ENCODE results near the gene RNPEPL1.

The RNPEPL1 gene

DNA sequence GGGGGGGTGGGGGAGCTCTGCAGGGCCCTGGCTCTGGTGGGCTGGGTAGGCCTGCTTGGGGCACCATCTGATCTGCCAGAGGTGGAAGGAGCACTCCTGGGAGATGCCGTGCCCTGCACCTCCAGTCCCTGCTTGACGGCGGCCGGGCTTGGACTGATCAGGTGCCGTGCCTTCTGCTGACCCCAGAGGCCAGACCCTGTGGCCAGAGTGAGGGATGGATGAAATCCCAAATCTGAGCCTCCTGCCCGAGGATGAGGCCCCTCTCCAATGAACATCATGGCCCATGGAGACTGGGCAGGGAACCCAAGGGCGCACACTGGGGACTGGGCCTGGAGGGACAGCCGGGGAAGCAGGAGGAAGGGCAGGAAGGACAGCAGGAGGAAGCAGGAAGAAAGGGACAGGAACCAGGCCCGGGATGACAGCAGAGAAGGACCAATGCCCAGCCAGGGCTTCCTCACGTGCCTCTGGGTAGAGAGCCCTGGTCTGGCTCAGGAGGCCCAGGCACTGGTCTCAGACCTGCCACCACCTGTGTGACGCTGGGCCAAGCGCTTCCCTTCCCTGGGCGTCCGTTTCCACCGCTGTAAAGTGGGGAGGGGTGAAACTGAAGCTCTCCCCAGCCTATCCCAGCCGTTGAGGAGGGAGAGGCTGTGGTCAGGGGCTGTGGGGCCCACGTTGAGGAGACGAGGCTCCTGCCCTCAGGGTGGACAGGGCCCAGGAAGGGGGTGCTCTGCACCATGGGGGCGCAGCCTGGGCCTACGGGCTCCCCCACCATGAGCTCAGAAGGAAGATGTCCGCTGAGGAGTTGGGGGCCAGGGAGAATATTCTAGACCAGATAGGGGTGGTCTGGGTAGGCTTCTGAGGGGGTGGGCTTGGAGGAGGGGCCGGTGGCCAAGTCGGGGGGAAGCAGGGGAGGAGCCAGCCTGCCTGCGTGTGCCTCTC is 56.0 kb downstream of the RNPEPL1 start:
- TF ChIP-seq, protein P1, sequence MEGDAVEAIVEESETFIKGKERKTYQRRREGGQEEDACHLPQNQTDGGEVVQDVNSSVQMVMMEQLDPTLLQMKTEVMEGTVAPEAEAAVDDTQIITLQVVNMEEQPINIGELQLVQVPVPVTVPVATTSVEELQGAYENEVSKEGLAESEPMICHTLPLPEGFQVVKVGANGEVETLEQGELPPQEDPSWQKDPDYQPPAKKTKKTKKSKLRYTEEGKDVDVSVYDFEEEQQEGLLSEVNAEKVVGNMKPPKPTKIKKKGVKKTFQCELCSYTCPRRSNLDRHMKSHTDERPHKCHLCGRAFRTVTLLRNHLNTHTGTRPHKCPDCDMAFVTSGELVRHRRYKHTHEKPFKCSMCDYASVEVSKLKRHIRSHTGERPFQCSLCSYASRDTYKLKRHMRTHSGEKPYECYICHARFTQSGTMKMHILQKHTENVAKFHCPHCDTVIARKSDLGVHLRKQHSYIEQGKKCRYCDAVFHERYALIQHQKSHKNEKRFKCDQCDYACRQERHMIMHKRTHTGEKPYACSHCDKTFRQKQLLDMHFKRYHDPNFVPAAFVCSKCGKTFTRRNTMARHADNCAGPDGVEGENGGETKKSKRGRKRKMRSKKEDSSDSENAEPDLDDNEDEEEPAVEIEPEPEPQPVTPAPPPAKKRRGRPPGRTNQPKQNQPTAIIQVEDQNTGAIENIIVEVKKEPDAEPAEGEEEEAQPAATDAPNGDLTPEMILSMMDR (IDR thresholded peaks at IDR 0.05; ENCODE audit: control extremely low read depth, extremely low read depth, low read depth, missing control alignments): no peak
- ChIA-PET CTCF (interaction anchor here (1.0 kb wide), 1 partner anchor 36 kb away, joined by 3 read pairs; no protein-coding TSS in a partner anchor), POLR2A (no interaction called here)
- DNase-seq (ENCODE audit: extremely low spot score): no peak

DNA sequence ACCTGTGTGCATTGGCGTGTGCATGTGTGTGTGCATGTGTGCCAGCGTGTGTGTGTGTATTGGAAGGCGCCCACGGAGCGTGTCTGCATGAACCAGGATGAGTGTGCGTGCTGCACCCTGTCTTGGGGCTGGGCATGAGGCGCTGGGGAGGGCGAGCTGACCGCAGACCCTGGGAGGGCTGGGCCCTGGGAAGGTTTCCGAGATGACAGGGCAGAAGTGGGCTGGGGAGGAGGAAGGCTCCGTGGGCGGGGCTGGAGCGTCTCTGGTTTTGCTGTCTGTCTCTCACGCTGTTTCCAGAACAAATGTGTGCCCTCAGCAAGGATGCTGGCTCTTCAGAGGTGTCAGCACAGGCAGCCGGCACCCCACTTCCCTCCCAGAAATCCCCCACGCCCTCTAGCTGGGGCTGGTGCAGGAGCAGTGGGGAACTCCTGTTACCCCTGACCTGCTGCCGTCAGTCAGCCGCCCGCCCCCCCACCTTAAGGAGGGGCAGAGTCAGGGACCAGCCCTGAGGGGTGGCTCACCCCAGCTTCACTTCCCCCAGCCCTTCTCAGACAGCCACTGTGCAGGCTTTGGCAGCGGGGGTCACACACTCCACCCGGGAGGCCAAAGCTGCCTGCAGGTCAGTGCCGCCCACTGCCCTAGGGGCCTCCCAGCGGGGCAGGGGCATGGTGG is 56.8 kb downstream of the RNPEPL1 start, which contains the start of gene GPR35:
Gene GPR35 (plus strand): TSS at position 531 of the 672 bp plus-strand sequence. CDS start 4,473 bp downstream, outside the sequence.
- CTCF ChIA-PET: interaction anchor here (1.0 kb wide), 1 partner anchor 35 kb away, joined by 3 read pairs; no protein-coding TSS in a partner anchor
- TF ChIP-seq, protein P1 (IDR thresholded peaks at IDR 0.05; ENCODE audit: control extremely low read depth, extremely low read depth, low read depth, missing control alignments): no peak
- POLR2A ChIA-PET: no interaction called here
- DNase-seq (ENCODE audit: extremely low spot score): peak; percentile 82

DNA sequence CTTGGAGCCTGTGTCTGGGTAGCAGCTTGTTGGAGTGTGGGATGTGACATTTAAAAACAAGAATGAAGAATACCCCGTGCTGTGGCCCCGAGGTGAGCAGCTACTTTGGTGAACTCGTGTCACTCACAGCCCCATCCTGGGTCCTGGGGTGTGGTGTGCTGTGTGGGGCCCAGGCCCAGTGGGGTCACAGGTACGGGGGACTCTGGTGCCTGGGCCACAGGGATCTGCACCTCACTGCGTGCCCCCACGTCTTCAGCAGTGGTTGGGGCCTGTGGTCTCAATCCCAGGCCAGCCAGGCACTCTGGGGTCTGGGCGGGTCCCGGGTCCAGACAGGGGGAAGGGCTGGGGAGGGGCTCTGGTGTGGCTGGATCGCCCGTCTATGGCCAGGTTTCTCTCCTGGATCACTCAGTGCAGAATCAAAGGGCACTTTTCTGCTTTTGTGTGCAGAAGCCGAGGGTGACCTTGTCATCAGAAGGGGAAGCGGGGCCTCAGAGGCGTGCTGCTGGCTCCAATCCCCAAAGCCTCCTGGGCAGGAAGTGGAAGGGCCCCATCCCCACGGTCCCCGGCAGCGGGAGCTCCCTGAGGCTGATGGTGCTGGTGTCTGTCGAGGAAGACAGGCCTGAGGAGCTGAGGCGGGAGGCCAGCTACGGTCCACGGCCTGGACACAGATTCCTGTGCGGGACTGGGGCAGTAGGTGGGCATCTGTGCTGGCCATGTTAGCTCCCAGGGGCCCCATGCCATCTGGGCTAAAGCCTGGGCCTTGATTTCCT is 58.4 kb downstream of the RNPEPL1 start:
- DNase-seq (ENCODE audit: extremely low spot score): no peak
- TF ChIP-seq, protein P1 (IDR thresholded peaks at IDR 0.05; ENCODE audit: control extremely low read depth, extremely low read depth, low read depth, missing control alignments): no peak
- POLR2A ChIA-PET: no interaction called here
- CTCF ChIA-PET: interaction anchor here (1.4 kb wide), 1 partner anchor 61 kb away, joined by 3 read pairs; no protein-coding TSS in a partner anchor

DNA sequence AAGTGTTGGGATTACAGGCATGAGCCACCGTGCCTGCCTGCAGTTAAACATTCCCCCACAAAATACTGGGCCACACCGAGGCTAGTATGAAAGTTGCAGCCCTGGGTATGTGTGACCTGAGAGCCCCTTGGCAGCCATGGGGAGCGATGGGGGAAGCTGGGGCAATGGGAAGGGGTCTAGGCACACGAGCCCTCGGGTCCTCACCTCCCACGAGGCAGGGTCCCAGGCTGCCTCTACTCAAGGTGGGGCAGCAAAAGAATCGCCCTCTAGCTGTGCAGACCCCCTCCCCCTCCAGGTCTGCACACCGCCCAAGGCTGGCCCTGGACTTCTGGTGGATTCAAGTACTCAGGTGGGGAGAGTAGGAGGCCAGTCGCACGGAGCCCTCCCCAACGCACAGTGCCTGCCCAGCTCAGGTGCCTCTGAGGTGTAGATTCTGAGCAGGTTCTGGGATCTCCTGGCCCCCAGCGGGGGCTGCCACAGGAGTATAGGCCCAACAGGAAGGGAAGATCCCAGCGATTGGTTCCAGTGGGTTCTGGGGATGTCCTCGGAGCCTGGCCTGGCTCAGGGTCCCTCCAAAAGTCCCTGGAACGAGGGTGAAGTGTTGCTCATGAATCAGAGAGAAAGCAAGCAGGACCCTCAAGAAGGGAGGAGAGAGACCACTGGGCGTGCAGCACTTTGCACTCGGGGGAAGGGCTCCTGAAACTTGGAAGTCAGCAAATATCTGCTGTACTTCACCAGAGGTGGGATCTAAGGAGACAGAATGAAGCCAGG is 59.6 kb downstream of the RNPEPL1 start:
- POLR2A ChIA-PET: no interaction called here
- CTCF ChIA-PET: interaction anchor here (1.4 kb wide), 1 partner anchor 62 kb away, joined by 3 read pairs; no protein-coding TSS in a partner anchor
- DNase-seq (ENCODE audit: extremely low spot score): no peak

DNA sequence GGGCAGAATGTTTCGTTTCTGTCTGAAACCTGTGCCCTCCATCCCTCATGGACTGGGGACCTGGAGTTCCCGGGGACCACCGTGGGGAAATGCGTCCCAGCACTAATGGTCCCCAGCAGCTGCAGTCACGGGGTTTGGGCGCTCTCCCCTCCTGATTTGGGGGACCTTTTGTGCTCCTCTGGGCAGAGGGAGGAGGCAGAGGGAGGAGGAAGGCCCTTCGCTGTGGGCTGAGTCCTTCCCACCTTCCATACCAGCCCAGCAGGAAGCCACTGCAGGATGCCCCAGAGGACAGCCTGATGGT is 60.2 kb downstream of the RNPEPL1 start:
- TF ChIP-seq, protein P1 (IDR thresholded peaks at IDR 0.05; ENCODE audit: control extremely low read depth, extremely low read depth, low read depth, missing control alignments): no peak
- ChIA-PET POLR2A (no interaction called here), CTCF (no interaction called here)
- DNase-seq (ENCODE audit: extremely low spot score): no peak

More for the DNA sequence above, 59.6 kb downstream of the RNPEPL1 start:
- TF ChIP-seq, protein P1 (IDR thresholded peaks at IDR 0.05; ENCODE audit: control extremely low read depth, extremely low read depth, low read depth, missing control alignments): no peak
